ENCODE results near the gene WWOX.
"Not testable (repeated sequence)": the region's sequence is repeated elsewhere in the genome, so short reads cannot be mapped to it uniquely, and the experiment has no call there.

WWOX gene

DNA sequence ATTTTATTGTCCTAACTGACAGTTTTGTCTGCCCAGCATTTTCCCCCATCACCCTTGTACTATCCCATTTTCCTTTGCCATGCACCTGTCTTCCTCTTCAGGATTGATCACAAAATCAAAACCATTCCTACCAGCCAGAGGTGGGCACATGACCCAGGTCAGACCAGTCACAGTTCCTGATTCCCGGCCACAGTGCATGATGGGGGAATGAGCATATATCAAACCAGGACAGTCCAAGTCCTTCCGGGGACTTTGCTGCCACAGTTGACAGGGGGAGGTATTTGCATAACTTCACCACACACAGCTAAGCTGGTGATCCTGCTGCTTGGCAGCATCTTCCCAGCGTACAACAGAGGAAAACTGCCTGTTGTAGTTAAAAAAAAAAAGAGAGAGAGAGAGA is 493.9 kb downstream of the WWOX start:
- DNase-seq, result no peak

GRCh38 chr16:78594191-78594590 is 494.7 kb downstream of the WWOX start:
- no peak for DNase-seq

GRCh38 chr16:78596348-78596995 is 497.0 kb downstream of the WWOX start:
- no peak for DNase-seq

GRCh38 chr16:78596996-78597422 is 497.6 kb downstream of the WWOX start:
- DNase-seq, result no peak

DNA sequence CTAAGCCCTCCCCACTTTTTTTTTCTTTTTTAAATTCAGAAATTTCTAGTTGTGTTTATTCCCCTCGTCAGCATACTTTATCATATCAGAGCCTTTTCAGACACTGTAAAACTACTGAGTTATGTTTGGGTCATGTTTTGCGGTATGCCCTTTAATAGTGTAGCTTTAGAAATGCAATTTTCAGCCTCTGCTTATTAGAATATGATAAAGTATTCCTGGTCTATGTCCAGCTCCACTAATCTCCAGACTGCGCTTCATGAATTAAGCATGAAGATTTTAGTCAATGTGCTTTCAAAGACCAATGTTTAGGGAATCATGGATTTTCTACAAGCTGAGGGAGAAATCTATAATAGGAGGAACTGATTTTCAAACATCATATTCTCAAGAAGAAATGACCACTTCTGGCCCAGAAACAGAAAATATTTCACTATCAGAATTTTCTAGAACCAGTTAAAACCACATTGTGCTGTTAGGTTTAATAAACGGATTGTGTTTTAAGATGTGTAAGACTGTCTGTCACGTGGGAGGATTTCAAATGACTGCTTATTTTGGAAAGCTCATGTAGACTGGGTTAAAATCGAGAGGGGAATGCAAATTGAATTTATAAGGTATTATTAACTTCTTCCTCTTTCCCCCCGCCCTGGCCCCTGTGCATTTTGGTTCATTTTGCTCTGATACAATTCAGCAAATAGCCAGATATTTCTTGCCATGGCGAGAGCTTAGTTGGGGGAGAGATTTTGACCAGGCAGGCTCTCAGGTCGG is 498.5 kb downstream of the WWOX start:
- no peak for DNase-seq

- DNase-seq, result no peak
Observed at GRCh38 chr16:78599271-78599670, 499.8 kb downstream of the WWOX start.

GRCh38 chr16:78604423-78605062 is 505.1 kb downstream of the WWOX start:
- not testable (repeated sequence) for DNase-seq

DNA sequence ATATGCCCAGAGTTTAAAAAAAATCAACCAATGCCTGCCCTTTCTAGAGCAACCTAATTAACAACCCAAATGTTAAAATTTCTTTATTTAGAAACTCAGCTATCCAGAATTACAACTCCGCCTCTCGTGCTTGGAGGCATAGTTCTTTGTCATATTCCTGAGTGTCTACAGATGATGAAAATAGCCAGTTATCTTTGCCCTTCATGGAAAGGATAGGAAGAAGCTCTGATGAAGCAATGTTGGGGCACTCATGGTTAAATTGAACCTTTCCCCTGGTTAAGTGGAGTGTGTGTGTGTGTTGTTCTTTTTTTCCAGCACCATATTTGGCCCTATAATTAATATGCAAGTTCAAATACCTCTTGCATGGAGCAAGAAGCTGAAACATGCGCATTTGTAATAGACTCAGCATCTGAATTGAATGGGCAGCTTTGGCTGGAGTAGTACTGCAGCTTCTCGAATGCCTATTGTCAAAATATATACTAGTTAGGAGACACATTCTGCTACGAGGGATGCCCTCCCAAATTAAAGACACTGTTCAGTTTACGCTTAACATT is 506.2 kb downstream of the WWOX start:
- peak; percentile 28 for DNase-seq

DNA sequence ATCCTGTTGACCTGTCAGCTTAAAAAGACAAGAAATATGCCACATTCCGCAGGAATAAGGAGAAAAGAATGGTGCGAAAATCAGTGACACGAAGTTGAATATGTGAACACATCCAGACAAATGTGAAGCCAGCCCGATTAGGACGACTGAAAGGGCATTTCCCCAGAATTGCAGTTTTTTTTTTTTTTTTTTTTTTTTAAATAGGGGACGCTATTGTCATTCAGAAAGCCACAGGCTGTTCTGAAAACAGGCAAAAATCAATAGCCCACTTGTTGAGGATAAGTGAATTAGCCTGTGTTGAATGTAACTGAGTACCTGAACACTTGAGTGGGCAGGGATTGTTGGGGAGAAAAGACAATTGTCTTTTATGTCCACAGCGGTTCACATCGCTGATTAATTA is 507.1 kb downstream of the WWOX start:
- peak; percentile 28 for DNase-seq

DNA sequence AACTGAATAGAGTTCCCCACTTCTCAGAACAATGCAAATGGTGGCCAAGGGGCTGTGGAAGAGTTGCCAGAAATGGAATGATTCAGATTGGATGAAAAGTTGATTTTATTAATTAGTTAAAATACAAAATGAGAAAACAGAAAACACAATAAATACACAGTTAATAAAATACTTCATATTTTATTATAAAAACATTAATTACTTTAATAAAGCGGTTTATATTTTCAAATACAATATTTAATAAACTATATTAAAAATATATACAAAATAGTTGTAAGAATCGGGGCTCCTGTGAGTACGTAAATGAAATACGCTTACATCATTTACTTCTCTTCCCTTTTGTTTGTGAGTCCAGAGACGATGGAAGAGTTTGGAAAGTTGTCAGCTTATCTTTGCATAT is 507.6 kb downstream of the WWOX start:
- no peak for DNase-seq

- DNase-seq, result peak; percentile 13
Observed at GRCh38 chr16:78607465-78607864, 508.0 kb downstream of the WWOX start.

- no peak for DNase-seq
Observed at GRCh38 chr16:78608305-78608776, 508.9 kb downstream of the WWOX start.

GRCh38 chr16:78609402-78610274 is 510.2 kb downstream of the WWOX start:
- peak; percentile 51 for DNase-seq

DNA sequence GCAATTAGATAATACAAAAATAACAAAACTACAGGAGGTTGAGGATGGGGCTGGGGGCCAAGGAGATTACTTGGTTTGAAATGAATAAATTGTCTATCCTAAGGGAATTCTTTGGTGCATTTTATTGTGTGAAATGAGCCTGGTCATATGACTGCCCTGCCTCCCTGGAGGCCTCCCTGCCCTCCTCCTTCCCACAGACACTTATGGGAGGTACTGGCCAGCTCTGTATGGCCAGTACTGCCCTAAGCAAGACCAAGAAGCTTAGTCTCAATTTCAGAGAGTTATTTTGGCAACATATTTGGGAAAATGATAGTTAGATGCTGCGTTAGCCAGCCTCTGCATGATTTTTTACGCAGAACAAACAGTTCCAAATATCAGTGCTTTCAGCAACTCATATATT is 511.9 kb downstream of the WWOX start:
- no peak for DNase-seq

DNA sequence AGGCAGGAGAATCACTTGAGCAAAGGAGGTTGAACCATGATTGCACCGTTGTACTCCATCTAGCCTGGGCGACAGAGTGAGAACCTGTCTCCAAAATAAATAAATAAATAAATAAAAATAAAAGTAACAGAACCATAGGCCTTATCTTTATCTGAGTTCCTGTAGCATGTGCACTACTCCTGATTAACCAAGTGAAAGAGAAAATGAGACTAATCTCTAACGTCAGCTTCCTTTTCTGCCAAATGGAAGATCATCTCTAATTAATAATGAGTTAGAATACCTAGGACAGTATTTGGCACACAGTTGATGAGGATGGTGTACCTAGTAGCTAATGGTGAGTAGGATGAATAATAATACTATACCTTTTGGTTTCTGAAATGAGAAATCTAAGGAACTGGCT is 520.4 kb downstream of the WWOX start:
- no peak for DNase-seq

GRCh38 chr16:78620291-78620690 is 520.8 kb downstream of the WWOX start:
- no peak for DNase-seq

DNA sequence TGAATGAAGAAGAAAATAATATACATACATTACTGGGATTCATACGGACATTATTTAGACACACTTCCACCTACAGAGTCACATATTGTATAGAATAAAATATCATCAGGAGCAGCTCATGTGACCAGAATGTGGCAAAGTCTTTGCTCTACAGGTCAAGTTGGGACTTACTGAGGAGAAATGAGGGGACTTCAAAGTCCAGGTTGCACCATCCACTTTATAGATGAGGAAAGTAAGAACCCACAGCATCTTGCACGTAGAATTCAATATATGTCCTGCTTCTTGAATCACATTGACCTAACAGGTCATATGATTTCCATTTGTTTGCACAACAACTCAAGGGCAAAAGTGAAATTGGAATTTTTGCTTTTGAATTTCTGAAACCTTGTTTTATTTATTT is 524.3 kb downstream of the WWOX start:
- no peak for DNase-seq

GRCh38 chr16:78624366-78624765 is 524.9 kb downstream of the WWOX start:
- DNase-seq, result peak; percentile 4

GRCh38 chr16:78628461-78629045 is 529.1 kb downstream of the WWOX start:
- no peak for DNase-seq

DNA sequence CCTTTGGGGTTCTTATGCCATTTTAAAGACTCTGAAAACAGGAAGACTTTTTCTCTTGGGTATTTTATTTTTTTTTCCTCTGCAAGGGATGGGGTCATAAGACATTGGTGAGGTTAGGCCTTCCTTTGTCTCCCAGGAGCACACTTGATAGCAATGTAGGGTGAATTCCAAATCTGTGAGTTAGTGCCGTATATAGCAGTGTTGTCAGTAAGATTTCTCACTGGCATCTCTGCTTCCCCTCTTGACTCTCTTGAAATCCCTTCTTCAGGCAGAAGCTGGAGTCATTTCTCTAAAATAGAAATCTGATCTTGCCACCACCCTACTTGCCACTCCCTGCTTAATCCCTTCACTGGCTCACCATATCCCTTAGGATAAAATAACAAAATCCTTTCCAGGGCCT is 529.7 kb downstream of the WWOX start:
- DNase-seq, result no peak

- no peak for DNase-seq
Observed at GRCh38 chr16:78630102-78630501, 530.6 kb downstream of the WWOX start.

DNA sequence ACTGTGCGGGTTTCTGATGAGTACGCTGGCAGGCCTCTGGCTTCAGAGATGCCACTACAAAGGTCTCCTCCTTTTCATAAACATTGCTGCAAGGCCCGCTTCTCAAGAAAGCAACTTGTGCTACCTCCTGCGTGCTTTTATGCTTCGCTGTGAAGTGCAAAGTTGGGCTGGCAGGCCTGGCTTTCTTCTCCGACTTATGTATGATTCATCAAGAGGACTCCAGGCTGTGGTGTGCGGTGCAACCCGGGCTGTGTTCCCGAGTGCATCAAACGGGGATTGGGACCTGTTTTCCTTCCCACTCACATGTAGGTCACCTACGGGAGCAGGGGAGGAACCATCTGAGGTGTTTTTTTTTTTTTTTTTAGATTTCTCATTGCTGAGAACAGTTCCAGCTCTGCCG is 534.1 kb downstream of the WWOX start:
- no peak for DNase-seq

Measured in DMS79 treated with DMSO at 0.1 percent for 48 hours (cell line).